HG03558 (cell line): Measurements from ENCODE around the gene KNG1.
"Not testable (repeated sequence)": the region's sequence is repeated elsewhere in the genome, so short reads cannot be mapped to it uniquely, and the experiment has no call there.

Experiments
- ATAC-seq: cut with Tn5 transposase; IDR thresholded peaks from one replicate; pipeline ENCODE4 v1.9.1; 2021; ENCODE audit warnings: moderate number of reproducible peaks; ENCODE audit not compliant: unreplicated experiment; ENCODE audit errors: extremely low read depth

The KNG1 gene

DNA sequence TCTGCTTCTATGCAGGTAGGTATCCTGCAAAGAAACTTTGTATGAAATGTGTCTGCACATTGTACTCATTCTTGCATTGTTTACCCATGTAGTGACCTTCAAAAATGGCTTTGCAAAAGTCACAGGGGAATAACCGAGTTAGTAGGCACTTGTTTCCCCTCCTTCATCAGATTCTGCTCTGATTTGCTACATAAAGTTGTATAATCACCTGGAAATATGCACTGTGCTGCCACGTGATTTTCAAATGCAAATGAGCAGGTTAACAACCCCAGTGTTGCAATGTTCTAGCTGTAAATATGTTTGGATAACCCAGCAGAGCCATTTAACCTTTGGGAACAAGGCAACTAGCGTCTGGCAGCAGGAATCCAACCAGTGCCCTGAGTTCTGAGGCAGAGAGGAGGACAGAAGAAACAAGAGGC, at the start of gene KNG1:
Gene KNG1, plus strand, starts transcription at position 321 of the 419 bp plus-strand sequence. CDS start 184 bp downstream, outside the sequence.
- ATAC-seq: no peak

DNA sequence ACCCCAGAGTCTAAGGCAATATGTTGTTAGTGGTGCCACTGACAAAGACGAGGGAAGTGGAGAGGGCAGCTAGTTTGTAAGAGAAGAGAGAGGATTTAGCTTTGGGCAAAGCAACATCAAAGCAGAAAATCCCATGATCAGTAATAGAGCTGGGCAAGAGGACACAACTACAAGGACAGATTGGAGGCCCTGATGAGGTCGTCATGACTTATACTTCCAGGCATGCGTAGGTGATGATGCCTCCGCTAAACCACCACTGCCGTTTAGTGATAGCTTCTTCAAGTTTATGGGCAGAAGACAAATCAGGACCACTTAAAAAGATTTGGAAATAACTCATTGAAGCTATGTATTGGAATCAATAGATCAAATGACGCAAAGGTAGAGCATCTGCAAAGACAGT, 48.7 kb upstream of the KNG1 start:
- ATAC-seq: no peak

DNA sequence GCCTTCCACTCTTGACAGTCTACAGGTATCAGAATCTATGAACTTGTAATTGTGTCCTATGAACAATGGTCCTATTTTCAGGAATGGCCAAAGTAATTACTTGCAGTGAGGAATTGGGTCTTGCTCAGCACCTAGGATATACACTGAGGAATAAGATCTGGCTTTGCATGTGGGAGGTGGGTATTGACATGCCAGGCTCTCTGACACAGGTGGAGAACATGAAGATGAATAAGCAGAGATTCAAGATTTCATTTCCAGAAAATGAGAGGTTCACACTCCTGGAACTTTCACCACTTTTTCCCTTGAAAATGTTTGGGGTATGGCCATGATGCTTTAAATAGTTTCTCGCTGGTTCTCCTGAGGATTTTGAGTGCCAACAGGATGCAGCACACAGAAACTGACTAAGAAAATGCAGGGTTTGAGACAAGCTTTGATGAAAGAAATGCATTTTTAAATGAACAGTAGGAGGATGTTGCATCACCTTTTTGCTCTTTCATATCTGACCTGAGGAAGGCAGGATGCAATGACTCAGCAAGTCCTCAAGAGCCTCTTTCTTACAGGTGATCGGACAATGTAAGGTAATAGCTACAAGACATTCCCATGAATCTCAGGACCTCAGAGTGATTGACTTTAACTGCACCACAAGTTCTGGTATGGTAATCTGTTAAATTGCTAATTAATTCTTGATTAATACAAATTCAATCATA, 47.6 kb upstream of the KNG1 start:
- ATAC-seq: no peak

DNA sequence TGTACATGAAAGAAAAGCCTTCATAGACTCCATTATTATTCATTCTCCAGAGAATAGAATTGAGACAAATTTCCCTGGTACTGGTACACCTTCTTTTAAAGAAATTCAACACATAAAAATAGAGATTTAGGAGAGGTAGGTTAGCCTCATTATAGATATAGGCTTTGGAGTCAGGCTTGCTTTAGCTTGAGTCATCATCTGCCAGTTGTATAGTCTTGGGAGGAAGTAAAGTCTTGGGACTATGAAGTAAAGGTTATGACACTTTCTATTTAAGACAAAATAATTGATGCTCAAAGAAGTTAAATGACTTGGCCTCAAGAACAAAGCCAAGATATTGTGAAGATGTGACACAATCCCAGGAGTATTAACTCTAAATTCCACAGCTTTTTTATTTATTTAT, 47.0 kb upstream of the KNG1 start:
- no peak for ATAC-seq

- no peak for ATAC-seq
Observed at GRCh38 chr3:186671051-186671450, 46.1 kb upstream of the KNG1 start.

DNA sequence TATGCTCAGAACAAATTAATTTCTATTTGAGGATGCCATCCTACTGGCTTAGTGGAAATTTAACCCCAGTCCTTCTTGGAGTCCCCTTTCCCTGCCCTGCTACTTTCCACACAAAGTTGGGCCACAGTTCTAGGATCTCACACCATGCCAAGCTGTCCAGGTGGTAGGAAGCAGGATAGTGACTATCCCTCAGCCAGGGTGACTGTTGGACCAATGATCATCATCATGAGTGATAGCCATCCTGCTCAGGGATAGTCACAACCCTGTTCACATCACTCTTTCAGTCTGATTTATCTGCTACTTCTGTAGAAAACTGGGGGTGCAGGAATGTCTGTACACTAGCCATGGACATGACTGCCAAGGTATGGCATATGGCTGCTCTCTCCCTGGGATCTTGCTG, 38.6 kb upstream of the KNG1 start:
- no peak for ATAC-seq

DNA sequence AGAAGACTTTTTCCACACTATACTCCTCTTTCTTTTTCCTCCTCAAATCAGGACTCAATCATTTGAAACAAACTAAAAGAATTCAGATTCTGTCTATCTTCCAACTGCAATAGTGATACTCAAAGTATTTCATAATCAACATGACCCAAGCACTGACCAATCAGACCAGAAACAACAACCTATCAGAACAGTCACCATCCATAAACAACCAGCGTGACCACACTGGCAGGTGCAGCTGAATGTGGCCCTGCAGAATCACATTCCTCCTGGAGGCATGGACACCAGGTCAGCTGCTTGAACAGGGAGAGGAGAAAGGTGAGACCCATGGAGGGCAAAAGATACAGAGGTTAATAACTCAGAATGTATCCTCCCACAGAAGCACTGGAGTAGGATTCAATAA, 38.0 kb upstream of the KNG1 start:
- no peak for ATAC-seq

GRCh38 chr3:186680869-186681268, 36.3 kb upstream of the KNG1 start:
- ATAC-seq: no peak

DNA sequence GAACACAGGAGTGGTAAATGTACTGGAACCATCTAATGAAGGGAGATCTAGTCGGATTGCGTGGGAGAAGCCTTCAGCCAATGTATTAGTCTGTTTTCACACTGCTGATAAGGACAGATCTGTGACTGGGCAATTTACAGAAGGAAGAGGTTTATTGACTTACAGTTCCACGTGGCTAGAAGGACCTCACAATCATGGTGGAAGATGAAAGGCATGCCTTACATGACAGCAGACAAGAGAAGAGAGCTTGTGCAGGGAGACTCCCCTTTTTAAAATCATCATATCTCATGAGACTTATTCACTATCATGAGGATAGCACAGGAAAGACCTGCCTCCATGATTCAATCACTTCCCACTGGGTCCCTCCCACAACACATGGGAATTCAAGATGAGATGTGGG, 34.3 kb upstream of the KNG1 start:
- no peak for ATAC-seq

- ATAC-seq: no peak
Observed at GRCh38 chr3:186683979-186684378, 33.2 kb upstream of the KNG1 start.

- ATAC-seq: not testable (repeated sequence)
Observed at GRCh38 chr3:186686475-186686874, 30.7 kb upstream of the KNG1 start.

DNA sequence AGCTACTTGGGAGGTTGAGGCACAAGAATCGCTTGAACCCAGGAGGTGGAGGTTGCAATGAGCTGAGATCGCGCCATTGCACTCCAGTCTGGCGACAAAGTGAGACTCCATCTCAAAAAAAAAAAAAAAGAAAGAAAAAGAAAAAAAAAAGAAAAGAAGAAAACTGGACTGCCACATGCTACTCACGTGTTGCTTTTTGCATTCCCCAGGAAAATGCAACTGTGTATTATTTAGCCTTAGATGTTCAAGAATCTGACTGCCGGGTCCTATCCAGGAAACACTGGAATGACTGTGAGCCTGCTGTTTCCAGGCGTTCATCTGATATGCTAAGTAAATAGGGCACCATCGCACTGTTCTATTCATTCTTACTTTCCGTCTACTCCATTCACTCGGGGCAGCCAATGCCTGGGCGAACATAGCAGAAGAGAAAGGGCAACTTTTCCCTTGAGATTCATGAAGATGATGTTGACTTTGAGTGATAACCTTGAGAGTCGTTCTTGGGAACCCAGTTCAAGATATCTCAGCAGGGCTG, 30.0 kb upstream of the KNG1 start:
- no peak for ATAC-seq

GRCh38 chr3:186690304-186690703, 26.9 kb upstream of the KNG1 start:
- ATAC-seq: not testable (repeated sequence)

DNA sequence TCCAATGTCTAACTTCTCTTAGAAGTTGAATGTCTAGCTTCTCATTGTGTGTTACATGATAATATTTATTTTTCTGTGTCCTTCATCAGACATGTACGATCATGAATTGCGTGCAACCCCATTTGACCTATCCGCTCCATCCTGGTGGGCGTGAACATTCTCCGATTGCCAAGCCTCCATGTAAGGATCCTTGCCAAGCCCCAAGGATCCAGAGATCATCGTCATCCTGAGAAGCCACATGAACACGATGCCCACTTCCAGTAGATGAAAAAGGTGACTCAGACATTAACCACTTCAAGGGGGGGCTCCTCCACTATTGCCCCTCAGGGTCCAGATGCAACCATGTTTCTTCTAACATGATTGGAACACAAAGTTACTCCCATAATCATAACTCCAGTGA, 25.5 kb upstream of the KNG1 start:
- ATAC-seq: no peak

- ATAC-seq: no peak
Observed at GRCh38 chr3:186693843-186694242, 23.3 kb upstream of the KNG1 start.

GRCh38 chr3:186694288-186695032, 22.7 kb upstream of the KNG1 start:
- ATAC-seq: no peak

- no peak for ATAC-seq
Observed at GRCh38 chr3:186696522-186696921, 20.6 kb upstream of the KNG1 start.

- no peak for ATAC-seq
Observed at GRCh38 chr3:186697510-186697909, 19.6 kb upstream of the KNG1 start.

- no peak for ATAC-seq
Observed at GRCh38 chr3:186700267-186700666, 16.9 kb upstream of the KNG1 start.

DNA sequence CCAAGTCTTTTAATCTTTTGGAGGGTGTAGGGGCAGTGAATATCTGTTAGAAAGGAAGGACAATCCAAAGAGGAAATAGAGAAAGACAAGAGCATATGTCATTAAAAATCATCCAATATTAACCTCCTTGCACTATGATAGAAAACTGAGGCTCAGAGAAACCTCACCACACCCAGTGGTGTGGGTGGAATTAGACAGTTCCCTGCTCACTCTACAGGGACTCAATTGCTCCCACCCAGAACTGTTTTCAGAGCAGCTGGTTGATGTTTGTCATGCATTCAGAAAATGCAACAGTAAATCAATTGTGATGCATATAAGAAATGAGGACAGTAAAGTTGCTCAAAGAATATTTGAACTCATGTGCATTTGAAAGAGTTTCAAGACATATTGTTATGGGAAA, 14.7 kb upstream of the KNG1 start:
- ATAC-seq: not testable (repeated sequence)
